WTC11 (cell line): ENCODE data around the gene AKAP9.

ENCODE experiments used
- KAT7 ChIP-seq: sonication (generic); formaldehyde crosslinking; IDR thresholded peaks from 2 replicates; pipeline ENCODE4 v1.8.1; 2023; ENCODE audit warnings: missing genetic modification reagents, mild to moderate bottlenecking, borderline replicate concordance
- SP1 ChIP-seq: sonication (generic); formaldehyde crosslinking; conservative IDR thresholded peaks from 2 replicates; pipeline ENCODE4 v1.8.1; 2022; ENCODE audit warnings: missing genetic modification reagents
- USF2 ChIP-seq: sonication (generic); formaldehyde crosslinking; IDR thresholded peaks from 2 replicates; pipeline ENCODE4 v1.8.1; 2023; ENCODE audit warnings: mild to moderate bottlenecking, missing genetic modification reagents, moderate library complexity

- TF ChIP-seq SP1 (CRISPR knock-in tag) (no peak), KAT7 (CRISPR knock-in tag) (no peak), USF2 (no peak)
Observed at GRCh38 chr7:92052684-92053083, 112.0 kb downstream of the AKAP9 start.
